Bronchial epithelial cell (primary cell): ENCODE results near the gene TMTC1. TPM values are rescaled to one million over a fixed set of nuclear protein-coding genes. Genes with fewer than 3 reads are reported as not detected.

Experiments
- DNase-seq: peaks from one replicate; pipeline ENCODE4 v3.0.0-alpha.2; 2010; ENCODE audit warnings: low read depth
- FAIRE-seq: peaks from 2 replicates; lab custom pipeline; 2011; peaks lifted over from hg19 to GRCh38; lab: Jason Lieb, UNC
- H3K27me3 ChIP-seq: 2 replicates; pipeline ENCODE4 v1.5.1; 2011; ENCODE audit warnings: low read length; ENCODE audit not compliant: control insufficient read depth, insufficient read depth
- H3K36me3 ChIP-seq: 2 replicates; pipeline ENCODE4 v1.5.1; 2011; ENCODE audit warnings: low read length; ENCODE audit not compliant: control insufficient read depth, insufficient read depth
- H3K4me3 ChIP-seq: 2 replicates; pipeline ENCODE4 v1.5.1; 2011; ENCODE audit warnings: mild to moderate bottlenecking, low read depth, low read length, control low read depth
- CTCF ChIP-seq: IDR thresholded peaks from 2 replicates; pipeline ENCODE4 v1.5.1; 2011; ENCODE audit warnings: mild to moderate bottlenecking, moderate library complexity, low read length, control low read depth, inconsistent platforms; ENCODE audit not compliant: insufficient read depth, severe bottlenecking
- total RNA-seq: library from RNA; depleted of rRNA; stranded (reverse); fragments of >200 nt; gene quantifications from 2 replicates; pipeline ENCODE4 v1.2.1, GENCODE V29; 2014

Gene TMTC1
- total RNA-seq, 1 donor from 2014 or later = 4.5 TPM

GRCh38 chr12:29451888-29452287 lies 331.9 kb downstream of the TMTC1 start:
- Histone ChIP-seq H3K27me3 (no peaks in the 10 kb centered on the region), H3K4me3 (no peak overlapping the region), H3K36me3 (no peaks in the 10 kb centered on the region)
- DNase-seq (no peak), FAIRE-seq (no peak)
- no peak for TF ChIP-seq CTCF
